ENCODE data around the gene UBR4.

- TF ChIP-seq CTCF (IDR thresholded peaks at IDR 0.05) (no peak), POLR2AphosphoS5 (IDR thresholded peaks at IDR 0.05) (no peak)
These were observed 181.4 kb downstream of the UBR4 start for GRCh38 chr1:19028546-19029129.
